ENCODE measurements around the gene MIPOL1.

DNA sequence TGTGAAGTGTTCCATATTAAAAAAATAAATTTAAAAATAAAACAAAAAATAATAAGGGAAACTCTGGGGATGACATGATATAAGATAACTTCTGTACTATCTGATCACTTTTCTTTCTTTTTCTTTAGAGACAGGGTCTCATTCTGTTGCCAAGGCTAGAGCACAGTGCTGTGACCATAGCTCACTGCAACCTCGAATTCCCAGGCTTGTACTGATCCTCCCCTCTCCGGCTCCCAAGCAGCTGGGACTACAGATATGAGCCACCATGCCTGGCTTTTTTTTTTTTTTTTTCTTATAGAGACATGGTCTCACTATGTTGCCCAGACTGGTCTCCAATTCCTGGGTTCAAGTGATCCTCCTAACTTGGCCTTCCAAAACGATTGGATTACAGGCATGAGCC is 10.4 kb upstream of the MIPOL1 start:
- TF ChIP-seq CTCF (conservative IDR thresholded peaks at IDR 0.05; ENCODE audit: low read length): no peak
- TF ChIP-seq EZH2phosphoT487 (IDR thresholded peaks at IDR 0.05; ENCODE audit: borderline replicate concordance, low read depth, low read length): no peak
